Caco-2 (cell line): ENCODE measurements around the gene C11orf58. TPM values are rescaled to one million over a fixed set of nuclear protein-coding genes. Genes with fewer than 3 reads are reported as not detected.

ENCODE experiments used
- BruUV-seq: library from RNA; stranded (reverse); fragments of 400-500 nt; replicated peaks from 2 replicates; lab custom pipeline; 2021; lab: Mats Ljungman, UMichigan
- CTCF ChIA-PET: fragments of 300-600 bp; sonication (Branson Sonifier 250); formaldehyde crosslinking; loops from one replicate; lab custom pipeline; 2022; ENCODE audit warnings: antibody characterized with exemption; lab: Charles Lee
- POLR2A ChIA-PET: fragments of 300-600 bp; sonication (Branson Sonifier 250); formaldehyde crosslinking; loops from one replicate; lab custom pipeline; 2022; ENCODE audit warnings: antibody characterized with exemption; lab: Charles Lee
- DNase-seq, 2 experiments: peaks; one replicate each; pipeline versions ENCODE4 v3.0.0 to v3.0.0-alpha.2; 2020 to 2022
- H3K27me3 ChIP-seq: replicated peaks from 2 replicates; pipeline ENCODE4 v1.6.0; 2011; ENCODE audit warnings: low read length; ENCODE audit not compliant: control insufficient read depth, insufficient read depth
- H3K36me3 ChIP-seq: 2 replicates; pipeline ENCODE4 v1.5.1; 2011; ENCODE audit warnings: low read length; ENCODE audit not compliant: control insufficient read depth, insufficient read depth
- H3K4me1 ChIP-seq: fragments of 250-450 bp; sonication (Bioruptor Pico); 2 replicates; pipeline ENCODE4 v1.5.1; 2020; ENCODE audit warnings: mild to moderate bottlenecking
- H3K4me3 ChIP-seq: 2 replicates; pipeline ENCODE4 v1.5.1; 2011; ENCODE audit warnings: low read depth, mild to moderate bottlenecking, control low read depth, low read length
- H3K9me3 ChIP-seq: fragments of 250-450 bp; sonication (Bioruptor Pico); 2 replicates; pipeline ENCODE4 v1.5.1; 2020; ENCODE audit warnings: mild to moderate bottlenecking, moderate library complexity
- H3K27ac Mint-ChIP-seq: one replicate; pipeline ENCODE4 v1.8.0; 2022; ENCODE audit warnings: mixed read lengths; ENCODE audit not compliant: unreplicated experiment
- H3K27me3 Mint-ChIP-seq: one replicate; pipeline ENCODE4 v1.8.0; 2022; ENCODE audit warnings: mixed read lengths; ENCODE audit not compliant: insufficient read depth, unreplicated experiment
- H3K36me3 Mint-ChIP-seq: one replicate; pipeline ENCODE4 v1.8.0; 2022; ENCODE audit warnings: mild to moderate bottlenecking, mixed read lengths; ENCODE audit not compliant: insufficient read depth, unreplicated experiment
- H3K4me1 Mint-ChIP-seq: one replicate; pipeline ENCODE4 v1.8.0; 2022; ENCODE audit warnings: low read depth, mixed read lengths; ENCODE audit not compliant: unreplicated experiment
- H3K4me3 Mint-ChIP-seq: one replicate; pipeline ENCODE4 v1.8.0; 2022; ENCODE audit warnings: mild to moderate bottlenecking, moderate library complexity, mixed read lengths; ENCODE audit not compliant: unreplicated experiment
- H3K9me3 Mint-ChIP-seq: one replicate; pipeline ENCODE4 v1.8.0; 2022; ENCODE audit warnings: mixed read lengths; ENCODE audit not compliant: unreplicated experiment
- intact Hi-C: fragments of 100-400 bp; cut with micrococcal nuclease; formaldehyde crosslinking; loops from one replicate; pipeline ENCODE4 v1.10.0; 2022; ENCODE audit not compliant: unreplicated experiment
- total RNA-seq: library from RNA; stranded (reverse); gene quantifications from 2 replicates; pipeline ENCODE4 v1.2.3, GENCODE V29; 2022
- TF ChIP-seq, protein P1 (sequence below), 2 experiments: fragments of 200-600 bp in 1 of 2; IDR thresholded peaks; 1 replicate in 1 of 2; 2 replicates in 1 of 2; pipeline versions ENCODE4 v1.5.1 to v1.8.0; 2011 to 2022; ENCODE audit warnings: antibody characterized with exemption in 1 of 2, control low read depth in 1 of 2, inconsistent platforms in 1 of 2, low read depth in 1 of 2, low read length in 1 of 2, mild to moderate bottlenecking in 1 of 2, moderate library complexity in 1 of 2; ENCODE audit not compliant: insufficient read depth in 1 of 2, severe bottlenecking in 1 of 2, unreplicated experiment in 1 of 2

Gene C11orf58
- total RNA-seq, 1 experiment from 2014 or later: 209 TPM

- ChIA-PET POLR2A (no interaction called here), CTCF (no interaction called here)
- peaks cover 40% of the 10 kb centered on the region for H3K36me3 Mint-ChIP-seq
- H3K4me1 Mint-ChIP-seq: no peaks in the 10 kb centered on the region
- no peak overlapping the region for H3K4me3 Mint-ChIP-seq
- BruUV-seq: no TSS peak
- H3K9me3 Mint-ChIP-seq: no peaks in the 10 kb centered on the region
- H3K27ac Mint-ChIP-seq: no peak overlapping the region
- TF ChIP-seq, protein P1, sequence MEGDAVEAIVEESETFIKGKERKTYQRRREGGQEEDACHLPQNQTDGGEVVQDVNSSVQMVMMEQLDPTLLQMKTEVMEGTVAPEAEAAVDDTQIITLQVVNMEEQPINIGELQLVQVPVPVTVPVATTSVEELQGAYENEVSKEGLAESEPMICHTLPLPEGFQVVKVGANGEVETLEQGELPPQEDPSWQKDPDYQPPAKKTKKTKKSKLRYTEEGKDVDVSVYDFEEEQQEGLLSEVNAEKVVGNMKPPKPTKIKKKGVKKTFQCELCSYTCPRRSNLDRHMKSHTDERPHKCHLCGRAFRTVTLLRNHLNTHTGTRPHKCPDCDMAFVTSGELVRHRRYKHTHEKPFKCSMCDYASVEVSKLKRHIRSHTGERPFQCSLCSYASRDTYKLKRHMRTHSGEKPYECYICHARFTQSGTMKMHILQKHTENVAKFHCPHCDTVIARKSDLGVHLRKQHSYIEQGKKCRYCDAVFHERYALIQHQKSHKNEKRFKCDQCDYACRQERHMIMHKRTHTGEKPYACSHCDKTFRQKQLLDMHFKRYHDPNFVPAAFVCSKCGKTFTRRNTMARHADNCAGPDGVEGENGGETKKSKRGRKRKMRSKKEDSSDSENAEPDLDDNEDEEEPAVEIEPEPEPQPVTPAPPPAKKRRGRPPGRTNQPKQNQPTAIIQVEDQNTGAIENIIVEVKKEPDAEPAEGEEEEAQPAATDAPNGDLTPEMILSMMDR (IDR thresholded peaks at IDR 0.05; ENCODE audit: insufficient read depth in 1 of 2, low read depth in 1 of 2, low read length in 1 of 2, severe bottlenecking in 1 of 2, unreplicated experiment in 1 of 2): no peak
- Histone ChIP-seq H3K36me3 (no peaks in the 10 kb centered on the region), H3K27me3 (no peaks in the 10 kb centered on the region), H3K9me3 (no peaks in the 10 kb centered on the region), H3K4me3 (no peak overlapping the region), H3K4me1 (no peaks in the 10 kb centered on the region)
- intact Hi-C loops: no loop called here
- no peak for DNase-seq
- no peaks in the 10 kb centered on the region for H3K27me3 Mint-ChIP-seq
Observed at GRCh38 chr11:16795146-16795545, 56.7 kb downstream of the C11orf58 start.

DNA sequence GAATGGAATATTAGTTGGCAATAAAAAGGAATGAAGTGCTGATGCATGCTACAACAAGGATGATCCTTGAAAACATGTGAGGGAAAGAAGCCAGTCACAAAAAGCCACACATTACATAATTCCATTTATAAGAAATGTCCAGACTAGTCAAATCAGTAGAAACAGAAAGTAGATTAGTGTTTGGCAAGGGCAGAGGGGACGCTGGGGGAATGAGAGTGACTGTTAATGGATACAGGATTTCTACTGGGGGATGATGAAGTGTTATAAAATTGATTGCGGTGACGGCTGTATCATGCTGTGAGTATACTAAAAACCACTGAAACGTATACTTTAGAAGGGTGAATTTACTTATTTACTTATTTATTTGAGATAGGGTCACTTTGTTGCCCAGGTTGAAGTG, 57.9 kb downstream of the C11orf58 start:
- H3K36me3 Mint-ChIP-seq: peaks cover 40% of the 10 kb centered on the region
- no peaks in the 10 kb centered on the region for H3K27me3 ChIP-seq
- no peaks in the 10 kb centered on the region for H3K4me1 ChIP-seq
- no peaks in the 10 kb centered on the region for H3K9me3 Mint-ChIP-seq
- H3K4me1 Mint-ChIP-seq: no peaks in the 10 kb centered on the region
- no peak overlapping the region for H3K4me3 Mint-ChIP-seq
- ChIA-PET POLR2A (no interaction called here), CTCF (no interaction called here)
- TF ChIP-seq, protein P1 (IDR thresholded peaks at IDR 0.05; ENCODE audit: insufficient read depth in 1 of 2, low read depth in 1 of 2, low read length in 1 of 2, severe bottlenecking in 1 of 2, unreplicated experiment in 1 of 2): no peak
- no peaks in the 10 kb centered on the region for H3K27me3 Mint-ChIP-seq
- H3K36me3 ChIP-seq: no peaks in the 10 kb centered on the region
- BruUV-seq: no TSS peak
- DNase-seq: no peak
- no peak overlapping the region for H3K4me3 ChIP-seq
- no peak overlapping the region for H3K27ac Mint-ChIP-seq
- no peaks in the 10 kb centered on the region for H3K9me3 ChIP-seq
- intact Hi-C loops: no loop called here

GRCh38 chr11:16797776-16798175, 59.3 kb downstream of the C11orf58 start:
- TF ChIP-seq, protein P1 (IDR thresholded peaks at IDR 0.05; ENCODE audit: insufficient read depth in 1 of 2, low read depth in 1 of 2, low read length in 1 of 2, severe bottlenecking in 1 of 2, unreplicated experiment in 1 of 2): no peak
- no peak overlapping the region for H3K4me3 ChIP-seq
- POLR2A ChIA-PET: no interaction called here
- intact Hi-C loops: no loop called here
- H3K27ac Mint-ChIP-seq: no peak overlapping the region
- H3K27me3 Mint-ChIP-seq: no peaks in the 10 kb centered on the region
- peaks cover 42% of the 10 kb centered on the region for H3K36me3 Mint-ChIP-seq
- CTCF ChIA-PET: no interaction called here
- no peaks in the 10 kb centered on the region for H3K36me3 ChIP-seq
- no peak for DNase-seq
- no peak overlapping the region for H3K4me3 Mint-ChIP-seq
- H3K9me3 ChIP-seq: no peaks in the 10 kb centered on the region
- BruUV-seq: no TSS peak
- no peaks in the 10 kb centered on the region for H3K4me1 ChIP-seq
- no peaks in the 10 kb centered on the region for H3K9me3 Mint-ChIP-seq
- no peaks in the 10 kb centered on the region for H3K4me1 Mint-ChIP-seq
- H3K27me3 ChIP-seq: no peaks in the 10 kb centered on the region
